HEK293T (cell line): ENCODE results near the gene FUT7.

Experiments
- CTCF ChIA-PET: fragments of 350-600 bp; formaldehyde crosslinking; extraction: SDS; loops from one replicate; lab custom pipeline; 2021; ENCODE audit warnings: antibody characterized with exemption, inconsistent platforms; lab: Yijun Ruan, JAX
- POLR2A ChIA-PET: fragments of 350-600 bp; formaldehyde crosslinking; extraction: SDS; loops from one replicate; lab custom pipeline; 2020; ENCODE audit warnings: antibody characterized with exemption, inconsistent platforms; lab: Yijun Ruan, JAX
- DNase-seq: peaks from one replicate; pipeline ENCODE4 v3.0.0; 2012; ENCODE audit warnings: mixed read lengths; ENCODE audit errors: extremely low spot score
- ARNT ChIP-seq: fragments of 450-650 bp; IDR thresholded peaks from 2 replicates; pipeline ENCODE4 v1.6.1; 2017; ENCODE audit warnings: mild to moderate bottlenecking
- BHLHE40 ChIP-seq: fragments of 450-650 bp; IDR thresholded peaks from 2 replicates; pipeline ENCODE4 v1.6.1; 2016; ENCODE audit warnings: mild to moderate bottlenecking, moderate library complexity, borderline replicate concordance
- CTBP1 ChIP-seq: fragments of 450-650 bp; IDR thresholded peaks from 2 replicates; pipeline ENCODE4 v1.6.1; 2016; ENCODE audit warnings: borderline replicate concordance
- ELF4 ChIP-seq: fragments of 450-650 bp; IDR thresholded peaks from 2 replicates; pipeline ENCODE4 v1.6.1; 2017; ENCODE audit warnings: antibody characterized with exemption
- FOXA1 ChIP-seq: fragments of 450-650 bp; IDR thresholded peaks from 2 replicates; pipeline ENCODE4 v1.6.1; 2016; ENCODE audit warnings: mild to moderate bottlenecking
- FOXK2 ChIP-seq: fragments of 450-650 bp; IDR thresholded peaks from 2 replicates; pipeline ENCODE4 v1.6.1; 2016; ENCODE audit warnings: mild to moderate bottlenecking
- FOXM1 ChIP-seq: fragments of 450-650 bp; IDR thresholded peaks from 2 replicates; pipeline ENCODE4 v1.6.1; 2017; ENCODE audit warnings: mild to moderate bottlenecking, borderline replicate concordance
- HDGF ChIP-seq: fragments of 450-650 bp; IDR thresholded peaks from 2 replicates; pipeline ENCODE4 v1.6.1; 2017; ENCODE audit warnings: antibody characterized with exemption, borderline replicate concordance
- L3MBTL2 ChIP-seq: fragments of 450-650 bp; conservative IDR thresholded peaks from 2 replicates; pipeline ENCODE4 v1.6.1; 2016; ENCODE audit warnings: mild to moderate bottlenecking
- LEF1 ChIP-seq: fragments of 450-650 bp; IDR thresholded peaks from 2 replicates; pipeline ENCODE4 v1.6.1; 2017; ENCODE audit warnings: mild to moderate bottlenecking, borderline replicate concordance
- NFRKB ChIP-seq: fragments of 450-650 bp; IDR thresholded peaks from 2 replicates; pipeline ENCODE4 v1.6.1; 2016; ENCODE audit warnings: mild to moderate bottlenecking, moderate library complexity
- PKNOX1 ChIP-seq: fragments of 450-650 bp; IDR thresholded peaks from 2 replicates; pipeline ENCODE4 v1.6.1; 2016
- SP1 ChIP-seq: fragments of 450-650 bp; IDR thresholded peaks from 2 replicates; pipeline ENCODE4 v1.6.1; 2017
- SUZ12 ChIP-seq: fragments of 450-650 bp; IDR thresholded peaks from 2 replicates; pipeline ENCODE4 v1.6.1; 2016; ENCODE audit warnings: mild to moderate bottlenecking
- TARDBP ChIP-seq: fragments of 450-650 bp; IDR thresholded peaks from 2 replicates; pipeline ENCODE4 v1.6.1; 2016
- ZNF384 ChIP-seq: fragments of 450-650 bp; IDR thresholded peaks from 2 replicates; pipeline ENCODE4 v1.6.1; 2016

The FUT7 gene

GRCh38 chr9:137044502-137045177 is 12.8 kb upstream of the FUT7 start:
- DNase-seq: no peak

DNA sequence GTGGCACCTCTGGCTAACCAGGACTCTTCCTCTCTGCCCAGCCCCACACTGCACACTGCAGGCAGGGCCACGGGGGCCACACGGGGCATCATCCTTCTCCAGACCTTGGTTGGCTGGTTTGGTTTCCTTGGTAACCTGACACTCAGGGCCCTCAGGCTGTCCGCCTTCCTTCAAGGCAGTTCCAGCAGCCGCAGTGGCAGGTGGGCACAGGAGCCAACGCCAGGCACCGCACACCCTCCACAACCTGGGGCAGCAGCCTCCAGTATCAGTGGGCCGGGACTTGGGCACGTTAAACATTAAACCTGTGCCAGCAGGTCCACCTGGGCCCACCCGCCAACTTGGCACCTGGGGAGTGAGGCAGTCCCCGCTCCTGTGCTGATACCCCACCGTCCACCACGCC is 12.1 kb upstream of the FUT7 start:
- ChIA-PET CTCF (interaction anchor here (2.5 kb wide), 1 partner anchor 9 kb away, joined by 13 read pairs; no protein-coding TSS in a partner anchor), POLR2A (interaction anchor here (1.1 kb wide), 1 partner anchor 15 kb away, joined by 4 read pairs; no protein-coding TSS in a partner anchor)
- no peak for TF ChIP-seq SUZ12
- TF ChIP-seq FOXK2: no peak
- TF ChIP-seq L3MBTL2: no peak
- TF ChIP-seq ELF4: no peak
- TF ChIP-seq PKNOX1: no peak
- TF ChIP-seq SP1: no peak
- TF ChIP-seq NFRKB: no peak
- no peak for TF ChIP-seq LEF1
- no peak for TF ChIP-seq BHLHE40
- TF ChIP-seq ZNF384: no peak
- TF ChIP-seq FOXA1: no peak
- no peak for TF ChIP-seq HDGF
- TF ChIP-seq FOXM1: no peak
- TF ChIP-seq TARDBP: no peak
- no peak for TF ChIP-seq ARNT
- no peak for TF ChIP-seq CTBP1
- no peak for DNase-seq

More at GRCh38 chr9:137044502-137045177, 12.8 kb upstream of the FUT7 start:
- ChIA-PET CTCF (interaction anchor here (2.5 kb wide), 1 partner anchor 9 kb away, joined by 13 read pairs; no protein-coding TSS in a partner anchor), POLR2A (interaction anchor here (1.1 kb wide), 1 partner anchor 15 kb away, joined by 4 read pairs; no protein-coding TSS in a partner anchor)
- TF ChIP-seq PKNOX1 (no peak), TARDBP (no peak), FOXA1 (no peak), ARNT (no peak), FOXK2 (no peak), ZNF384 (no peak), BHLHE40 (no peak), FOXM1 (no peak), NFRKB (no peak), SP1 (no peak), L3MBTL2 (no peak)

DNA sequence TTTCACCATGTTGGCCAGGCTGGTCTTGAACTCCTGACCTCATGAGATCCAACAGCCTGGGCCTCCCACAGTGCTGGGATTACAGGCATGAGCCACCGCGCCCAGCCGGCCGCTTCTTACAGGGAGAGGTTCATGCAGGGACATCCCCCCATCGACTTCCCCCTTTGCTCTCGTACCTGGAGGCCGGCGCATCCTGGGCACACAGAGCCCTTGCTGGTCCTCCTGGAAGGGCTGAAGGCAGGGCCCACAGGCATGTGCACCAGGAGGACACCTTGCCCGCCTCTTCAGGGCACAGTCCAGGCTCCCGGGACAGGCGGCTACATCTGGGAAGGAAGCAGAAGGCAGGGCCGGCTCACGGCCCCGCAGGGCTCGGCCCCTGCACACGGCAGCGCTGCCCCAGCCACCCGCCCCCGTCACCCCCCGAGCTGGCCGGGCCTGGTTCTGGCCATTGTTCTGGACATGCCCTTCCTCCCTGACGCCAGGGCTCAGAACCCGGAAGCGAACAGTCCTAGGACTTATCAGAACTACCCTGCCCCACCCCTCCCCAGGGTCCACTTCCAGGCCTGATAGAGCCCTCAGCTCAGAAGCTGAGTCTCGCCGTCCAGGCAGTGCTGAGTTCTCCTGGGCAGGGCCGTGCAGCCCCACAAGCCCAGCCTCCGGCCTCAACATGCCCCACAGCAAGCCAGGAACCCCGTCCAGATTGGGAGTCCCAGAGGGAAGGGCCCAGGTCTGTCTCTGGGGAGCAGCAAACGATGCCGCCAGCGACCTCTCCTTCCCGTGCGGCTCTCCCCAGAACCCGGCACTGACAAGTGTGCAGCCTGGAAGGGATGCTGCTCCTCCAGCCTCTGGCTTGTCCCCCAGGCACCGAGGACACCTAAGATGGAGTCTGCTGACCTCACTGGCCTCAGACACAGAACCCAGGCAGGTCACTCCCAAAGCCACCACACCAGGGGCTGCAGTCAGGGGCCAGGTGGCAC is 11.2 kb upstream of the FUT7 start:
- no peak for TF ChIP-seq SP1
- no peak for TF ChIP-seq L3MBTL2
- TF ChIP-seq ARNT: no peak
- TF ChIP-seq BHLHE40: no peak
- no peak for TF ChIP-seq ELF4
- TF ChIP-seq CTBP1: no peak
- no peak for TF ChIP-seq ZNF384
- no peak for TF ChIP-seq FOXA1
- no peak for TF ChIP-seq HDGF
- no peak for TF ChIP-seq FOXK2
- CTCF ChIA-PET: interaction anchor here (2.5 kb wide), 1 partner anchor 8 kb away, joined by 13 read pairs; no protein-coding TSS in a partner anchor
- POLR2A ChIA-PET: no interaction called here
- no peak for DNase-seq

- DNase-seq: no peak
- CTCF ChIA-PET: no interaction called here
- POLR2A ChIA-PET: no interaction called here
These were observed 9.2 kb upstream of the FUT7 start for GRCh38 chr9:137041124-137041523.

DNA sequence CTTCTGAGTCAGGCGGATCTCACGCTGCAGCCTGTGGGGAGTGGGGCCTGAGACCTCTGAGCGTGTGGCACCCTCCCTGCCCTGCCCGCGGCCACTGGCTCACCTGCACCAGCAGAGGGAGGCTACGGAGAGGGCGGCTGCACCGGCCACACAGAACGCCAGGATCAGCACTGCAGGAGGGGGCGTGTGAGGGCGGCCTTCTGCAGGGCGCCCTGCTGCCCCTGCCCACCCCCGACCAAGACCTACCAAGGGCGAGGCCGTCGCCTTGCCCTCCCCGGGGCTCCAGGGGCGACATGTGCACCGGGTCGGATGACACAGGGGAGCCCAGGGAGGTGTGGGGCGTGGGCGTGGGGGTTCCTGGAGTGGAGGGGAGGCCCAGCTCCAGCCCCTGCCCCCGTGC is 8.7 kb upstream of the FUT7 start:
- POLR2A ChIA-PET: no interaction called here
- CTCF ChIA-PET: no interaction called here
- TF ChIP-seq BHLHE40 (no peak), NFRKB (no peak), FOXA1 (no peak), ELF4 (no peak), FOXK2 (no peak), LEF1 (no peak), SP1 (no peak), CTBP1 (no peak), SUZ12 (no peak), TARDBP (no peak), ZNF384 (no peak), HDGF (no peak), FOXM1 (no peak), L3MBTL2 (no peak), PKNOX1 (no peak), ARNT (no peak)
- no peak for DNase-seq

More at GRCh38 chr9:137041124-137041523, 9.2 kb upstream of the FUT7 start:
- TF ChIP-seq FOXA1: no peak
